H9 (cell line): ENCODE measurements around the gene GALNT5. TPM values are rescaled to one million over a fixed set of nuclear protein-coding genes. Genes with fewer than 3 reads are reported as not detected.

Experiments
- DNase-seq: peaks from one replicate; pipeline ENCODE4 v3.0.0-alpha.2; 2017
- H2AFZ ChIP-seq: one replicate; pipeline ENCODE4 v1.6.1; 2013; ENCODE audit warnings: mild to moderate bottlenecking, low read length, control low read depth, moderate library complexity
- H2AK5ac ChIP-seq: 2 replicates; pipeline ENCODE4 v1.6.1; 2013; ENCODE audit warnings: low read length, control low read depth, mixed read lengths; ENCODE audit not compliant: insufficient read length
- H2BK120ac ChIP-seq: one replicate; pipeline ENCODE4 v1.6.1; 2013; ENCODE audit warnings: low read depth, mild to moderate bottlenecking, low read length, control low read depth, inconsistent platforms; ENCODE audit not compliant: poor library complexity, severe bottlenecking
- H2BK12ac ChIP-seq: 2 replicates; pipeline ENCODE4 v1.6.1; 2013; ENCODE audit warnings: low read length, control low read depth, mixed read lengths, low read depth; ENCODE audit not compliant: insufficient read length
- H2BK15ac ChIP-seq: 2 replicates; pipeline ENCODE4 v1.6.1; 2013; ENCODE audit warnings: low read depth, low read length, control low read depth
- H2BK20ac ChIP-seq: one replicate; pipeline ENCODE4 v1.6.1; 2013; ENCODE audit warnings: low read depth, mild to moderate bottlenecking, low read length, control low read depth, inconsistent platforms; ENCODE audit not compliant: poor library complexity, severe bottlenecking
- H2BK5ac ChIP-seq: 2 replicates; pipeline ENCODE4 v1.6.1; 2013; ENCODE audit warnings: low read length, control low read depth, mixed read lengths; ENCODE audit not compliant: insufficient read length
- H3K14ac ChIP-seq: 2 replicates; pipeline ENCODE4 v1.6.1; 2013; ENCODE audit warnings: low read length, control low read depth; ENCODE audit not compliant: insufficient read depth
- H3K18ac ChIP-seq: 2 replicates; pipeline ENCODE4 v1.6.1; 2013; ENCODE audit warnings: low read depth, mild to moderate bottlenecking, mixed read lengths, low read length, control low read depth; ENCODE audit not compliant: insufficient read length
- H3K23ac ChIP-seq: 2 replicates; pipeline ENCODE4 v1.6.1; 2013; ENCODE audit warnings: low read length, control low read depth, mixed read lengths, low read depth; ENCODE audit not compliant: insufficient read length
- H3K23me2 ChIP-seq: 2 replicates; pipeline ENCODE4 v1.6.1; 2013; ENCODE audit warnings: low read depth, mild to moderate bottlenecking, mixed read lengths, low read length, control low read depth; ENCODE audit not compliant: insufficient read length, poor library complexity, severe bottlenecking
- H3K27ac ChIP-seq: 2 replicates; pipeline ENCODE4 v1.5.1; 2013; ENCODE audit warnings: low read length, control low read depth, mixed read lengths, low read depth; ENCODE audit not compliant: insufficient read length
- H3K27me3 ChIP-seq: 2 replicates; pipeline ENCODE4 v1.6.1; 2013; ENCODE audit warnings: low read length, control low read depth, inconsistent platforms; ENCODE audit not compliant: insufficient read depth
- H3K4ac ChIP-seq: 2 replicates; pipeline ENCODE4 v1.6.1; 2013; ENCODE audit warnings: low read depth, mild to moderate bottlenecking, control low read depth, inconsistent platforms, low read length, moderate library complexity
- H3K4me1 ChIP-seq: 2 replicates; pipeline ENCODE4 v1.6.1; 2013; ENCODE audit warnings: low read length, control low read depth, inconsistent platforms; ENCODE audit not compliant: insufficient read depth
- H3K4me2 ChIP-seq: 2 replicates; pipeline ENCODE4 v1.6.1; 2013; ENCODE audit warnings: low read length, control low read depth, mixed read lengths; ENCODE audit not compliant: insufficient read length, insufficient read depth
- H3K56ac ChIP-seq: 2 replicates; pipeline ENCODE4 v1.6.1; 2013; ENCODE audit warnings: low read depth, mild to moderate bottlenecking, mixed read lengths, low read length, control low read depth; ENCODE audit not compliant: insufficient read length
- H3K79me1 ChIP-seq: 2 replicates; pipeline ENCODE4 v1.6.1; 2013; ENCODE audit warnings: low read depth, mild to moderate bottlenecking, moderate library complexity, low read length, control low read depth, inconsistent platforms; ENCODE audit not compliant: insufficient read depth, poor library complexity, severe bottlenecking
- H3K79me2 ChIP-seq: 2 replicates; pipeline ENCODE4 v1.6.1; 2013; ENCODE audit warnings: low read length, control low read depth, inconsistent platforms; ENCODE audit not compliant: insufficient read depth
- H3K9ac ChIP-seq: 2 replicates; pipeline ENCODE4 v1.6.1; 2013; ENCODE audit warnings: low read length, control low read depth, mixed read lengths; ENCODE audit not compliant: insufficient read length; ENCODE audit errors: extremely low read depth
- H3K9me3 ChIP-seq: one replicate; pipeline ENCODE4 v1.6.1; 2013; ENCODE audit warnings: low read depth, low read length, inconsistent platforms; ENCODE audit not compliant: control insufficient read depth
- H3T11ph ChIP-seq: one replicate; pipeline ENCODE4 v1.6.1; 2013; ENCODE audit warnings: mild to moderate bottlenecking, low read length, control low read depth, inconsistent platforms
- H4K20me1 ChIP-seq: one replicate; pipeline ENCODE4 v1.6.1; 2013; ENCODE audit not compliant: control insufficient read depth, insufficient read length, insufficient read depth
- H4K5ac ChIP-seq: 2 replicates; pipeline ENCODE4 v1.6.1; 2013; ENCODE audit warnings: low read depth, mild to moderate bottlenecking, mixed read lengths, low read length, control low read depth; ENCODE audit not compliant: insufficient read length
- H4K8ac ChIP-seq: replicated peaks from 2 replicates; pipeline ENCODE4 v1.6.1; 2013; ENCODE audit warnings: low read length, control low read depth, mixed read lengths, low read depth; ENCODE audit not compliant: insufficient read length
- H4K91ac ChIP-seq: 2 replicates; pipeline ENCODE4 v1.6.1; 2013; ENCODE audit warnings: low read depth, mild to moderate bottlenecking, moderate library complexity, mixed read lengths, low read length, control low read depth; ENCODE audit not compliant: insufficient read length
- H3K27ac Mint-ChIP-seq, 3 experiments: 2 replicates in 2 of 3; 3 replicates in 1 of 3; pipeline ENCODE4 v1.8.0; 2020 to 2021; ENCODE audit warnings: mixed read lengths in 3 of 3, mild to moderate bottlenecking in 1 of 3, moderate library complexity in 1 of 3
- H3K27me3 Mint-ChIP-seq: 2 replicates; pipeline ENCODE4 v1.8.0; 2021; ENCODE audit warnings: low read depth, mild to moderate bottlenecking, moderate library complexity, mixed read lengths
- H3K36me3 Mint-ChIP-seq, 3 experiments: 2 replicates in 2 of 3; 3 replicates in 1 of 3; pipeline ENCODE4 v1.8.0; 2020 to 2021; ENCODE audit warnings: low read depth in 3 of 3, mixed read lengths in 3 of 3; ENCODE audit not compliant: insufficient read depth in 1 of 3
- H3K4me1 Mint-ChIP-seq, 2 experiments: 2 replicates each; pipeline ENCODE4 v1.8.0; 2020; ENCODE audit warnings: mixed read lengths in 2 of 2
- H3K4me3 Mint-ChIP-seq, 2 experiments: 2 replicates in 1 of 2; 3 replicates in 1 of 2; pipeline ENCODE4 v1.8.0; 2020 to 2021; ENCODE audit warnings: mild to moderate bottlenecking in 2 of 2, mixed read lengths in 2 of 2, moderate library complexity in 1 of 2
- H3K9me3 Mint-ChIP-seq, 2 experiments: 2 replicates in 1 of 2; 3 replicates in 1 of 2; pipeline ENCODE4 v1.8.0; 2020; ENCODE audit warnings: mild to moderate bottlenecking in 2 of 2, mixed read lengths in 2 of 2, moderate library complexity in 1 of 2
- CTCF ChIP-seq: fragments of 200-600 bp; sonication (generic); conservative IDR thresholded peaks from 3 replicates; pipeline ENCODE4 v1.8.0; 2021; ENCODE audit warnings: antibody characterized with exemption, mild to moderate bottlenecking
- WGBS: extraction: QIAGEN DNeasy Blood & Tissue Kit; methylation state at CpG from one replicate; pipeline ENCODE4 v1.1.7; 2013; ENCODE audit warnings: missing lambda C conversion rate, low lambda C conversion rate, mixed read lengths; ENCODE audit not compliant: insufficient read length; ENCODE audit errors: extremely low coverage; 5-methylcytosine and 5-hydroxymethylcytosine counted together
- total RNA-seq: library from RNA; stranded (reverse); gene quantifications from 2 replicates; pipeline ENCODE4 v1.2.1, GENCODE V29; 2021

Gene GALNT5
- total RNA-seq, 1 experiment from 2014 or later, result 0.17 TPM

DNA sequence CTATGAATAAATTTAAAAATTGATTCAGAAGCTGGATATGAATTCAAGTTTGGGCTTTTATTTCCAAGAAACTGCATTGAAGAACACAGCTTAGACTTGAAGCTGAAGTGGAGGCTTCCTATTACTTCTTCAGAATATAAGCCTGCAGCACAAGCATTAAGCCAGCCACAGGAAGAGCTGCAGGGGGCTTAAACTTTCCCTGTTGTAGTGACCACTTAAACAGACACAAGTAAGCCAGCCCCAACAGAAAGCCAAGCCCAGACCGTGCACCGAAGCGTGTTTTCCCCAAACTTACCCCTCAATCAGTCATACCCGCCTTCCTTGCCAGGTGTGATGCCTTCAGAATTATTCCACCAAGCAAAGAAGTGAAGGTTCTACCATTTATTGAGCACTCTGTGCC is 39.5 kb downstream of the GALNT5 start:
- H2AFZ ChIP-seq, result no peak overlapping the region
- no peak overlapping the region for H2BK5ac ChIP-seq
- no peaks in the 10 kb centered on the region for H3K9me3 ChIP-seq
- H3K27me3 ChIP-seq, result no peaks in the 10 kb centered on the region
- H3K56ac ChIP-seq, result no peak overlapping the region
- no peaks in the 10 kb centered on the region for H3K79me2 ChIP-seq
- no peak overlapping the region for H3K9ac ChIP-seq
- no peak overlapping the region for H3K14ac ChIP-seq
- H3K4me3 Mint-ChIP-seq, result no peak overlapping the region
- no peaks in the 10 kb centered on the region for H3K36me3 Mint-ChIP-seq
- H4K91ac ChIP-seq, result no peak overlapping the region
- H3K18ac ChIP-seq, result no peak overlapping the region
- no peaks in the 10 kb centered on the region for H3K9me3 Mint-ChIP-seq
- no peak overlapping the region for H2BK15ac ChIP-seq
- H3K4me2 ChIP-seq, result no peak overlapping the region
- H3K79me1 ChIP-seq, result no peaks in the 10 kb centered on the region
- no peak for TF ChIP-seq CTCF
- H4K5ac ChIP-seq, result no peak overlapping the region
- no peak overlapping the region for H2BK20ac ChIP-seq
- H3K4ac ChIP-seq, result no peak overlapping the region
- no peaks in the 10 kb centered on the region for H3K23me2 ChIP-seq
- H2BK12ac ChIP-seq, result no peak overlapping the region
- no peak overlapping the region for H2AK5ac ChIP-seq
- H3K27ac Mint-ChIP-seq, result peak overlapping the region in 1 of 3 experiments; percentile 57; a peak in 1 of 7 replicates
- WGBS, result no CpG with 5 or more reads among the region's 4 CpGs
- no peak overlapping the region for H3T11ph ChIP-seq
- no peaks in the 10 kb centered on the region for H3K4me1 Mint-ChIP-seq
- H4K20me1 ChIP-seq, result no peaks in the 10 kb centered on the region
- H3K27me3 Mint-ChIP-seq, result no peaks in the 10 kb centered on the region
- DNase-seq, result no peak
- no peaks in the 10 kb centered on the region for H3K4me1 ChIP-seq
- H4K8ac ChIP-seq, result no peak overlapping the region
- H2BK120ac ChIP-seq, result no peak overlapping the region
- no peak overlapping the region for H3K27ac ChIP-seq
- H3K23ac ChIP-seq, result no peak overlapping the region
